ENCODE results near the gene SPA17. TPM values are rescaled to one million over a fixed set of nuclear protein-coding genes. Genes with fewer than 3 reads are reported as not detected.

SPA17 gene
- total and polyA plus RNA-seq, 4 donors, result 14.4 to 28.9 (median 16.0) TPM

GRCh38 chr11:124746621-124747243, 73.0 kb downstream of the SPA17 start:
- peak; percentile 55 for TF ChIP-seq CTCF (IDR thresholded peaks at IDR 0.05; ENCODE audit: control extremely low read depth, extremely low read depth)
- DNase-seq (peak; percentile 63 to 79 (median 74)), ATAC-seq (ENCODE audit: insufficient read depth, low FRiP score) (peak; percentile 77)
- H3K27ac ChIP-seq (ENCODE audit: low read depth in 1 of 2, low read length in 1 of 2), result peak overlapping the region in 1 of 2 donors; percentile 84
- peaks cover 0 to 21% (median 13%) of the 10 kb centered on the region in 5 donors for H3K4me1 ChIP-seq (ENCODE audit: control insufficient read depth in 5 of 5, insufficient read depth in 5 of 5, low read length in 5 of 5)
- H3K4me3 ChIP-seq, result peak overlapping the region; percentile 15
- no peak overlapping the region for H3K9ac ChIP-seq (ENCODE audit: insufficient read depth in 1 of 2, low read length in 2 of 2)
- no peaks in the 10 kb centered on the region for H3K36me3 ChIP-seq (ENCODE audit: control insufficient read depth in 4 of 4, insufficient read depth in 4 of 4, low read length in 4 of 4)
- peaks cover 0 to 88% (median 77%) of the 10 kb centered on the region in 3 donors for H3K27me3 ChIP-seq (ENCODE audit: control insufficient read depth in 3 of 3, insufficient read depth in 3 of 3, low read length in 2 of 3)
- 1 to 2% methylated on average over 37 of the region's 37 CpGs for WGBS, 2 donors
- no peaks in the 10 kb centered on the region for H3K9me3 ChIP-seq (ENCODE audit: control insufficient read depth in 4 of 4, insufficient read depth in 3 of 4, low read length in 3 of 4)

Small RNAs within 50 kb of the gene (small RNA-seq; reads per million reads assigned to genes)
- not detected for gene RNA5SP352 (ENCODE audit: low replicate concordance)

Other genes with a start within 250 kb of the SPA17 start
- not detected for gene OR8B4, start 249.0 kb upstream of the SPA17 start, total RNA-seq
- not detected for gene OR8B4, start 249.0 kb upstream of the SPA17 start, polyA plus RNA-seq
- not detected for gene OR8B8, start 228.2 kb upstream of the SPA17 start, total RNA-seq
- not detected for gene OR8B8, start 228.2 kb upstream of the SPA17 start, polyA plus RNA-seq
- gene OR8B12, start 130.2 kb upstream of the SPA17 start, total RNA-seq, result not detected
- gene OR8B12, start 130.2 kb upstream of the SPA17 start, polyA plus RNA-seq, result not detected
- not detected for gene OR8A1, start 103.9 kb upstream of the SPA17 start, total RNA-seq
- gene OR8A1, start 103.9 kb upstream of the SPA17 start, polyA plus RNA-seq, result not detected
- gene PANX3, start 62.5 kb upstream of the SPA17 start, total RNA-seq, result not detected
- not detected for gene PANX3, start 62.5 kb upstream of the SPA17 start, polyA plus RNA-seq
- 10 to 100 TPM; 42.3 to 47.0 TPM for gene TBRG1, start 51.0 kb upstream of the SPA17 start, total RNA-seq
- 10 to 100 TPM; 31.3 to 32.9 TPM for gene TBRG1, start 51.0 kb upstream of the SPA17 start, polyA plus RNA-seq
- 10 to 100 TPM; 26.3 to 37.1 TPM for gene SIAE, start 165 bp upstream of the SPA17 start, total RNA-seq
- 10 to 100 TPM; 18.7 to 27.0 TPM for gene SIAE, start 165 bp upstream of the SPA17 start, polyA plus RNA-seq
- 100 to 1,000 TPM in 1 of 2 donors, 10 to 100 TPM in 1; 27.2 to 117 TPM for gene NRGN, start 66.0 kb downstream of the SPA17 start, total RNA-seq
- 100 to 1,000 TPM in 1 of 2 donors, 10 to 100 TPM in 1; 58.5 to 250 TPM for gene NRGN, start 66.0 kb downstream of the SPA17 start, polyA plus RNA-seq
- 10 to 100 TPM; 20.9 to 39.8 TPM for gene VSIG2, start 78.4 kb downstream of the SPA17 start, total RNA-seq
- 10 to 100 TPM; 20.2 to 30.4 TPM for gene VSIG2, start 78.4 kb downstream of the SPA17 start, polyA plus RNA-seq
- gene ESAM, start 88.4 kb downstream of the SPA17 start, total RNA-seq, result 100 to 1,000 TPM; 122 to 142 TPM
- gene ESAM, start 88.4 kb downstream of the SPA17 start, polyA plus RNA-seq, result 100 to 1,000 TPM in 1 of 2 donors, 10 to 100 TPM in 1; 77.7 to 139 TPM
- gene MSANTD2, start 126.5 kb downstream of the SPA17 start, total RNA-seq, result 10 to 100 TPM; 15.0 to 33.6 TPM
- gene MSANTD2, start 126.5 kb downstream of the SPA17 start, polyA plus RNA-seq, result 10 to 100 TPM in 1 of 2 donors, 1 to 10 TPM in 1; 3.9 to 16.4 TPM
- gene ROBO3, start 191.5 kb downstream of the SPA17 start, total RNA-seq, result 10 to 100 TPM; 16.7 to 16.8 TPM
- gene ROBO3, start 191.5 kb downstream of the SPA17 start, polyA plus RNA-seq, result 10 to 100 TPM in 1 of 2 donors, 1 to 10 TPM in 1; 9.3 to 13.5 TPM
- 10 to 100 TPM; 51.7 to 52.1 TPM for gene ROBO4, start 224.0 kb downstream of the SPA17 start, total RNA-seq
- gene ROBO4, start 224.0 kb downstream of the SPA17 start, polyA plus RNA-seq, result 10 to 100 TPM; 27.3 to 32.1 TPM
- not detected for gene HEPN1, start 245.3 kb downstream of the SPA17 start, total RNA-seq
- not detected for gene HEPN1, start 245.3 kb downstream of the SPA17 start, polyA plus RNA-seq

All from lung (tissue), 13 donors.